IMR-90 (cell line): ENCODE measurements around the gene TACC2. TPM values are rescaled to one million over a fixed set of nuclear protein-coding genes. Genes with fewer than 3 reads are reported as not detected.
"Not testable (repeated sequence)": the region's sequence is repeated elsewhere in the genome, so short reads cannot be mapped to it uniquely, and the experiment has no call there.

ENCODE experiments used
- ATAC-seq: fragments of 200-7000 bp; cut with Tn5 transposase; 2 replicates; pipeline ENCODE4 v1.9.1; 2020; ENCODE audit warnings: low read depth, mild to moderate bottlenecking, moderate library complexity
- BruUV-seq: library from RNA; stranded (reverse); fragments of 400-500 nt; replicated peaks from 2 replicates; lab custom pipeline; 2021; lab: Mats Ljungman, UMichigan
- CTCF ChIA-PET: fragments of 300-600 bp; formaldehyde crosslinking; extraction: SDS; loops from one replicate; lab custom pipeline; 2021; ENCODE audit warnings: antibody characterized with exemption; lab: Yijun Ruan, JAX
- POLR2A ChIA-PET: fragments of 300-600 bp; sonication (Branson Sonifier 250); formaldehyde crosslinking; loops from one replicate; lab custom pipeline; 2022; ENCODE audit warnings: antibody characterized with exemption; ENCODE audit not compliant: unreplicated experiment; lab: Charles Lee
- DNase-seq: peaks from one replicate; pipeline ENCODE4 v3.0.0; 2013
- H2AFZ ChIP-seq: replicated peaks from 2 replicates; pipeline ENCODE3; 2013; ENCODE audit warnings: low read length, mild to moderate bottlenecking; ENCODE audit not compliant: poor library complexity
- H2AK5ac ChIP-seq: 2 replicates; pipeline ENCODE4 v1.6.1; 2013; ENCODE audit warnings: low read depth, low read length, inconsistent platforms
- H2AK9ac ChIP-seq: replicated peaks from 2 replicates; pipeline ENCODE3; 2013; ENCODE audit warnings: mild to moderate bottlenecking, low read depth, low read length, moderate library complexity; ENCODE audit not compliant: poor library complexity
- H2BK120ac ChIP-seq: 2 replicates; pipeline ENCODE4 v1.6.1; 2013; ENCODE audit warnings: low read depth, low read length, inconsistent platforms
- H2BK15ac ChIP-seq: 3 replicates; pipeline ENCODE4 v1.6.1; 2013; ENCODE audit warnings: low read depth, low read length, inconsistent platforms
- H2BK20ac ChIP-seq: 2 replicates; pipeline ENCODE4 v1.6.1; 2013; ENCODE audit warnings: low read depth, mild to moderate bottlenecking, inconsistent platforms, low read length, moderate library complexity
- H2BK5ac ChIP-seq: 2 replicates; pipeline ENCODE4 v1.6.1; 2013; ENCODE audit warnings: mild to moderate bottlenecking, low read depth, low read length, inconsistent platforms; ENCODE audit not compliant: poor library complexity, severe bottlenecking
- H3K14ac ChIP-seq: replicated peaks from 2 replicates; pipeline ENCODE4 v1.6.1; 2013; ENCODE audit warnings: low read depth, low read length, inconsistent platforms
- H3K18ac ChIP-seq: 2 replicates; pipeline ENCODE4 v1.6.1; 2013; ENCODE audit warnings: low read depth, low read length, control low read depth
- H3K23ac ChIP-seq: 2 replicates; pipeline ENCODE4 v1.6.1; 2013; ENCODE audit warnings: low read depth, low read length, inconsistent platforms
- H3K27ac ChIP-seq: 2 replicates; pipeline ENCODE4 v1.5.1; 2013; ENCODE audit warnings: mild to moderate bottlenecking, control low read depth, low read length; ENCODE audit not compliant: insufficient read depth
- H3K27me3 ChIP-seq: 2 replicates; pipeline ENCODE4 v1.6.1; 2013; ENCODE audit warnings: low read length; ENCODE audit not compliant: control insufficient read depth, insufficient read depth
- H3K36me3 ChIP-seq: 2 replicates; pipeline ENCODE4 v1.6.1; 2013; ENCODE audit warnings: low read length, mixed read lengths; ENCODE audit not compliant: control insufficient read depth, insufficient read depth
- H3K4ac ChIP-seq: 2 replicates; pipeline ENCODE4 v1.6.1; 2013; ENCODE audit warnings: low read depth, low read length, inconsistent platforms
- H3K4me1 ChIP-seq: 2 replicates; pipeline ENCODE4 v1.6.1; 2013; ENCODE audit warnings: low read length, mixed read lengths; ENCODE audit not compliant: control insufficient read depth, insufficient read depth
- H3K4me2 ChIP-seq: 2 replicates; pipeline ENCODE4 v1.6.1; 2013; ENCODE audit warnings: low read depth, mild to moderate bottlenecking, control low read depth, low read length, moderate library complexity
- H3K4me3 ChIP-seq: 2 replicates; pipeline ENCODE4 v1.5.1; 2013; ENCODE audit warnings: low read depth, mild to moderate bottlenecking, control low read depth, low read length, moderate library complexity; ENCODE audit not compliant: insufficient read depth
- H3K56ac ChIP-seq: 2 replicates; pipeline ENCODE4 v1.6.1; 2013; ENCODE audit warnings: low read length, inconsistent platforms; ENCODE audit not compliant: insufficient read depth; ENCODE audit errors: extremely low read depth
- H3K79me1 ChIP-seq, 2 experiments: 2 replicates each; pipeline ENCODE4 v1.6.1; 2013; ENCODE audit warnings: low read length in 2 of 2, inconsistent platforms in 1 of 2, low read depth in 1 of 2
- H3K9ac ChIP-seq: 2 replicates; pipeline ENCODE4 v1.6.1; 2013; ENCODE audit warnings: low read depth, low read length, control low read depth
- H3K9me1 ChIP-seq: 2 replicates; pipeline ENCODE4 v1.6.1; 2013; ENCODE audit warnings: low read length, inconsistent platforms; ENCODE audit not compliant: insufficient read depth
- H3K9me3 ChIP-seq: 2 replicates; pipeline ENCODE4 v1.6.1; 2013; ENCODE audit warnings: low read length; ENCODE audit not compliant: control insufficient read depth, insufficient read depth
- H4K20me1 ChIP-seq: 2 replicates; pipeline ENCODE4 v1.6.1; 2013; ENCODE audit warnings: low read length, inconsistent platforms; ENCODE audit not compliant: insufficient read depth
- H4K5ac ChIP-seq: 2 replicates; pipeline ENCODE4 v1.6.1; 2013; ENCODE audit warnings: mild to moderate bottlenecking, low read depth, low read length, control low read depth
- H4K8ac ChIP-seq, 2 experiments: 2 replicates each; pipeline ENCODE4 v1.6.1; 2013; ENCODE audit warnings: low read depth in 2 of 2, low read length in 2 of 2, control low read depth in 1 of 2, inconsistent platforms in 1 of 2
- H4K91ac ChIP-seq: 2 replicates; pipeline ENCODE4 v1.6.1; 2013; ENCODE audit warnings: low read depth, low read length, inconsistent platforms; ENCODE audit not compliant: insufficient read depth
- BHLHE40 ChIP-seq: fragments of 150-350 bp; IDR thresholded peaks from 2 replicates; pipeline ENCODE4 v1.6.1; 2016; ENCODE audit warnings: mild to moderate bottlenecking, low read depth, low read length
- CTCF ChIP-seq: conservative IDR thresholded peaks from 2 replicates; pipeline ENCODE4 v1.5.1; 2012; ENCODE audit warnings: mild to moderate bottlenecking, low read depth, low read length, improper control_type of control experiment
- FOS ChIP-seq: fragments of 150-350 bp; IDR thresholded peaks from 2 replicates; pipeline ENCODE4 v1.6.1; 2016; ENCODE audit warnings: low read depth, low read length
- NFE2L2 ChIP-seq: fragments of 150-350 bp; IDR thresholded peaks from 2 replicates; pipeline ENCODE4 v1.6.1; 2016; ENCODE audit warnings: low read depth, mild to moderate bottlenecking, low read length
- POLR2A ChIP-seq: IDR thresholded peaks from 2 replicates; pipeline ENCODE4 v1.6.1; 2012; ENCODE audit warnings: mild to moderate bottlenecking, low read depth, low read length
- RCOR1 ChIP-seq: IDR thresholded peaks from 2 replicates; pipeline ENCODE4 v1.6.1; 2012; ENCODE audit warnings: mild to moderate bottlenecking, low read length, improper control_type of control experiment; ENCODE audit not compliant: insufficient replicate concordance
- SMC3 ChIP-seq: fragments of 150-350 bp; IDR thresholded peaks from 2 replicates; pipeline ENCODE4 v1.6.1; 2016; ENCODE audit warnings: low read depth, mild to moderate bottlenecking, antibody characterized with exemption, low read length, moderate library complexity
- USF2 ChIP-seq: fragments of 150-350 bp; IDR thresholded peaks from 2 replicates; pipeline ENCODE4 v1.6.1; 2017; ENCODE audit warnings: mild to moderate bottlenecking, antibody characterized with exemption, low read length, low read depth
- WGBS, 2 experiments: methylation state at CpG; one replicate each; pipeline versions ENCODE4 v1.1.5 to v1.1.7; 2013; ENCODE audit warnings: missing lambda C conversion rate in 2 of 2; ENCODE audit not compliant: insufficient read length in 1 of 2; ENCODE audit errors: extremely low coverage in 2 of 2; 5-methylcytosine and 5-hydroxymethylcytosine counted together
- dilution Hi-C: fragments of 300-500 bp; cut with HindIII; formaldehyde crosslinking; loops from one replicate; pipeline ENCODE4 v1.14.3; 2018; ENCODE audit warnings: low sequenced_read_pairs; ENCODE audit not compliant: unreplicated experiment
- in situ Hi-C: fragments of 300-500 bp; cut with MboI; formaldehyde crosslinking; loops from 3 replicates; pipeline ENCODE4 v1.14.3; 2019; ENCODE audit warnings: low sequenced_read_pairs, inconsistent platforms, mixed read lengths
- intact Hi-C: fragments of 100-400 bp; cut with micrococcal nuclease; formaldehyde crosslinking; loops from 2 replicates; pipeline ENCODE4 v1.10.0; 2022
- polyA plus RNA-seq, 3 experiments: library from polyadenylated mRNA; depleted of rRNA; stranded (reverse); fragments of >200 nt; gene quantifications; 2 replicates each; pipeline ENCODE4 v1.2.3, GENCODE V29; 2012; ENCODE audit warnings: low replicate concordance in 1 of 3
- total RNA-seq: library from RNA; depleted of rRNA; stranded (reverse); fragments of >200 nt; gene quantifications from 2 replicates; pipeline ENCODE4 v1.2.3, GENCODE V29; 2012

Gene TACC2
- total and polyA plus RNA-seq, 2 of the 4 experiments (the other 2 are of a cell fraction): 2.9 to 15.4 TPM

GRCh38 chr10:122201401-122201800 lies 212.4 kb downstream of the TACC2 start:
- no peak overlapping the region for H2AK5ac ChIP-seq
- H3K9me1 ChIP-seq: no peaks in the 10 kb centered on the region
- H3K79me1 ChIP-seq: peaks cover 0 to 13% of the 10 kb centered on the region in 2 experiments; a peak in 1 of 4 replicates
- no peak overlapping the region for H3K9ac ChIP-seq
- intact Hi-C loops: no loop called here
- ChIA-PET POLR2A (no interaction called here), CTCF (no interaction called here)
- H4K91ac ChIP-seq: no peak overlapping the region
- no peak for ATAC-seq
- no peak overlapping the region for H3K14ac ChIP-seq
- in situ Hi-C loops: no loop called here
- no peak overlapping the region for H2BK5ac ChIP-seq
- no peak overlapping the region for H2AK9ac ChIP-seq
- no peak overlapping the region for H3K56ac ChIP-seq
- WGBS, 2 experiments: 100% methylated on average over 3 of the region's 9 CpGs; no CpG with 5 or more reads in 1 of the 2 experiments
- no peaks in the 10 kb centered on the region for H3K27me3 ChIP-seq
- dilution Hi-C loops: no loop called here
- H2AFZ ChIP-seq: no peak overlapping the region
- H3K23ac ChIP-seq: no peak overlapping the region
- no peak overlapping the region for H3K4me3 ChIP-seq
- no peak overlapping the region for H3K18ac ChIP-seq
- H4K20me1 ChIP-seq: no peaks in the 10 kb centered on the region; the same call in 1 of the 2 replicates
- H3K36me3 ChIP-seq: peaks cover 8% of the 10 kb centered on the region
- H2BK15ac ChIP-seq: no peak overlapping the region
- H3K4me1 ChIP-seq: no peaks in the 10 kb centered on the region
- H3K27ac ChIP-seq: no peak overlapping the region
- H4K5ac ChIP-seq: no peak overlapping the region
- no peak for DNase-seq
- BruUV-seq: no TSS peak
- no peaks in the 10 kb centered on the region for H3K9me3 ChIP-seq
- H2BK120ac ChIP-seq: no peak overlapping the region
- H3K4me2 ChIP-seq: no peak overlapping the region
- H3K4ac ChIP-seq: no peak overlapping the region
- no peak overlapping the region for H4K8ac ChIP-seq
- H2BK20ac ChIP-seq: no peak overlapping the region
- TF ChIP-seq RCOR1 (no peak), CTCF (no peak), USF2 (no peak), FOS (no peak), SMC3 (no peak), NFE2L2 (no peak), POLR2A (no peak), BHLHE40 (no peak)

GRCh38 chr10:122203180-122203579 lies 214.2 kb downstream of the TACC2 start:
- H4K91ac ChIP-seq, H3K9ac ChIP-seq, H3K4ac ChIP-seq, H2AK9ac ChIP-seq, H2BK5ac ChIP-seq, H3K9me3 ChIP-seq, H3K18ac ChIP-seq, dilution Hi-C loops, H3K14ac ChIP-seq, H2BK20ac ChIP-seq, H2AK5ac ChIP-seq, H3K4me3 ChIP-seq, in situ Hi-C loops, H3K36me3 ChIP-seq, intact Hi-C loops, H3K27me3 ChIP-seq, BruUV-seq, H3K56ac ChIP-seq, DNase-seq, H2BK15ac ChIP-seq, H4K8ac ChIP-seq, H2BK120ac ChIP-seq, H3K4me2 ChIP-seq, CTCF ChIA-PET, H2AFZ ChIP-seq, H3K9me1 ChIP-seq, H3K23ac ChIP-seq, H3K4me1 ChIP-seq, POLR2A ChIA-PET, ATAC-seq, H4K5ac ChIP-seq, H4K20me1 ChIP-seq, H3K27ac ChIP-seq: not testable (repeated sequence)
- 98% methylated on average over 6 of the region's 33 CpGs; no CpG with 5 or more reads in 1 of the 2 experiments for WGBS, 2 experiments
- peaks cover 0 to 26% of the 10 kb centered on the region in 2 experiments; a peak in 1 of 4 replicates for H3K79me1 ChIP-seq
